Peyer's patch (tissue), 4 donors: ENCODE data around the gene MAP3K3.

Source experiments
- CTCF ChIP-seq, 6 experiments: fragments of 450-650 bp in 4 of 6; fragments of 200-600 bp in 2 of 6; sonication (generic) in 1 of 6; IDR thresholded peaks; one replicate each; pipeline ENCODE4 v1.5.1; 2017 to 2019; ENCODE audit warnings: antibody characterized with exemption in 6 of 6, mild to moderate bottlenecking in 3 of 6, moderate library complexity in 1 of 6
- POLR2A ChIP-seq, 2 donors: fragments of 450-650 bp; IDR thresholded peaks; one replicate each; pipeline ENCODE4 v1.5.1; 2017; ENCODE audit warnings: antibody characterized with exemption in 2 of 2, mild to moderate bottlenecking in 2 of 2, moderate library complexity in 2 of 2

GRCh38 chr17:63716426-63716825 is 94.2 kb downstream of the MAP3K3 start:
- TF ChIP-seq CTCF (IDR thresholded peaks at IDR 0.05) (no peak), POLR2A (IDR thresholded peaks at IDR 0.05) (no peak)
